Mesendoderm (in vitro differentiated cells): ENCODE data around the gene TVP23C.
A peak's percentile ranks its signal among the peaks of the same experiment; 100 is the strongest.

Source experiments
- DNase-seq: peaks from one replicate; pipeline ENCODE4 v3.0.0; 2013
- H2AK5ac ChIP-seq: 2 replicates; pipeline ENCODE4 v1.6.1; 2013; ENCODE audit warnings: low read length, inconsistent platforms
- H2BK120ac ChIP-seq: 2 replicates; pipeline ENCODE4 v1.6.1; 2013; ENCODE audit warnings: low read depth, mild to moderate bottlenecking, low read length, moderate library complexity, mixed read lengths
- H2BK15ac ChIP-seq: replicated peaks from 2 replicates; pipeline ENCODE4 v1.6.1; 2013; ENCODE audit warnings: low read depth, mild to moderate bottlenecking, moderate library complexity
- H2BK5ac ChIP-seq: 2 replicates; pipeline ENCODE4 v1.6.1; 2013; ENCODE audit warnings: low read length, inconsistent platforms
- H3K18ac ChIP-seq: 2 replicates; pipeline ENCODE4 v1.6.1; 2013; ENCODE audit warnings: mild to moderate bottlenecking, low read length, mixed read lengths
- H3K23ac ChIP-seq: one replicate; pipeline ENCODE4 v1.6.1; 2013; ENCODE audit warnings: low read length
- H3K27ac ChIP-seq: 2 replicates; pipeline ENCODE4 v1.5.1; 2013; ENCODE audit warnings: low read depth, mild to moderate bottlenecking, inconsistent platforms, low read length, moderate library complexity
- H3K27me3 ChIP-seq: 2 replicates; pipeline ENCODE4 v1.6.1; 2013; ENCODE audit warnings: low read length, control low read depth, mild to moderate bottlenecking, inconsistent platforms; ENCODE audit not compliant: insufficient read depth, poor library complexity
- H3K36me3 ChIP-seq: 2 replicates; pipeline ENCODE4 v1.6.1; 2013; ENCODE audit warnings: low read length, inconsistent platforms; ENCODE audit not compliant: control insufficient read depth, insufficient read depth
- H3K4ac ChIP-seq: one replicate; pipeline ENCODE4 v1.6.1; 2013; ENCODE audit warnings: low read depth, mild to moderate bottlenecking, low read length, moderate library complexity
- H3K4me1 ChIP-seq: 2 replicates; pipeline ENCODE4 v1.6.1; 2013; ENCODE audit warnings: low read depth, low read length, inconsistent platforms; ENCODE audit not compliant: control insufficient read depth
- H3K4me2 ChIP-seq: 2 replicates; pipeline ENCODE4 v1.6.1; 2013; ENCODE audit warnings: low read length
- H3K4me3 ChIP-seq: 2 replicates; pipeline ENCODE4 v1.5.1; 2013; ENCODE audit warnings: mild to moderate bottlenecking, low read length
- H3K56ac ChIP-seq: one replicate; pipeline ENCODE4 v1.6.1; 2013; ENCODE audit warnings: low read length
- H3K79me1 ChIP-seq: 2 replicates; pipeline ENCODE4 v1.6.1; 2013; ENCODE audit warnings: low read length, inconsistent platforms
- H3K79me2 ChIP-seq: 2 replicates; pipeline ENCODE4 v1.6.1; 2013; ENCODE audit warnings: mild to moderate bottlenecking, low read length; ENCODE audit not compliant: control insufficient read depth, insufficient read depth
- H3K9ac ChIP-seq: 2 replicates; pipeline ENCODE4 v1.6.1; 2013; ENCODE audit warnings: low read length, inconsistent platforms
- H4K5ac ChIP-seq: one replicate; pipeline ENCODE4 v1.6.1; 2013; ENCODE audit warnings: low read length
- H4K8ac ChIP-seq: one replicate; pipeline ENCODE4 v1.6.1; 2013; ENCODE audit warnings: low read depth, mild to moderate bottlenecking, control low read depth, low read length, moderate library complexity
- WGBS: extraction: QIAGEN DNeasy Blood & Tissue Kit; methylation state at CpG from one replicate; pipeline ENCODE4 v1.1.7; 2013; ENCODE audit warnings: low lambda C conversion rate, missing lambda C conversion rate; ENCODE audit not compliant: insufficient coverage; ENCODE audit errors: extremely low coverage; 5-methylcytosine and 5-hydroxymethylcytosine counted together

The TVP23C gene

GRCh38 chr17:15481481-15481880 is 81.8 kb downstream of the TVP23C start:
- no CpG with 5 or more reads among the region's 6 CpGs for WGBS
- H3K36me3 ChIP-seq = no peaks in the 10 kb centered on the region
- no peak overlapping the region for H3K18ac ChIP-seq

GRCh38 chr17:15480204-15480603 is 83.1 kb downstream of the TVP23C start:
- H3K27ac ChIP-seq = no peak overlapping the region
- H2BK15ac ChIP-seq = no peak overlapping the region
- no peak overlapping the region for H4K5ac ChIP-seq
- H3K56ac ChIP-seq = no peak overlapping the region
- no peaks in the 10 kb centered on the region for H3K36me3 ChIP-seq
- no CpG with 5 or more reads among the region's 6 CpGs for WGBS
- DNase-seq = no peak
- H2AK5ac ChIP-seq = no peak overlapping the region
- H3K4ac ChIP-seq = no peak overlapping the region
- no peak overlapping the region for H2BK120ac ChIP-seq
- no peaks in the 10 kb centered on the region for H3K79me1 ChIP-seq
- H3K4me3 ChIP-seq = no peak overlapping the region
- no peak overlapping the region for H4K8ac ChIP-seq
- H3K27me3 ChIP-seq = no peaks in the 10 kb centered on the region
- H3K9ac ChIP-seq = no peak overlapping the region
- no peak overlapping the region for H3K4me2 ChIP-seq
- H3K23ac ChIP-seq = no peak overlapping the region
- H3K79me2 ChIP-seq = no peaks in the 10 kb centered on the region
- no peak overlapping the region for H2BK5ac ChIP-seq
- no peak overlapping the region for H3K18ac ChIP-seq
- peaks cover 6% of the 10 kb centered on the region for H3K4me1 ChIP-seq

More at GRCh38 chr17:15481481-15481880, 81.8 kb downstream of the TVP23C start:
- no peak overlapping the region for H3K23ac ChIP-seq
- no peak overlapping the region for H3K4me3 ChIP-seq
- H2AK5ac ChIP-seq = no peak overlapping the region
- H3K27ac ChIP-seq = no peak overlapping the region
- no peak overlapping the region for H2BK120ac ChIP-seq
- no peak overlapping the region for H2BK5ac ChIP-seq
- no peak overlapping the region for H3K4ac ChIP-seq
- DNase-seq = no peak
- H3K9ac ChIP-seq = no peak overlapping the region
- no peak overlapping the region for H4K8ac ChIP-seq
- H3K79me1 ChIP-seq = no peaks in the 10 kb centered on the region
- H3K4me1 ChIP-seq = peaks cover 9% of the 10 kb centered on the region
- H4K5ac ChIP-seq = no peak overlapping the region
- no peaks in the 10 kb centered on the region for H3K27me3 ChIP-seq
- no peak overlapping the region for H3K4me2 ChIP-seq
- no peak overlapping the region for H2BK15ac ChIP-seq
- H3K79me2 ChIP-seq = no peaks in the 10 kb centered on the region
- H3K56ac ChIP-seq = no peak overlapping the region

- H3K9ac ChIP-seq = no peak overlapping the region
- H3K4ac ChIP-seq = no peak overlapping the region
- no peak overlapping the region for H2AK5ac ChIP-seq
- no peak overlapping the region for H2BK15ac ChIP-seq
- no peak overlapping the region for H4K8ac ChIP-seq
- H3K23ac ChIP-seq = no peak overlapping the region
- H4K5ac ChIP-seq = no peak overlapping the region
- no peaks in the 10 kb centered on the region for H3K79me1 ChIP-seq
- H3K36me3 ChIP-seq = no peaks in the 10 kb centered on the region
- peaks cover 4% of the 10 kb centered on the region for H3K4me1 ChIP-seq
- DNase-seq = no peak
- H3K18ac ChIP-seq = no peak overlapping the region
- no peak overlapping the region for H3K27ac ChIP-seq
- H3K4me2 ChIP-seq = no peak overlapping the region
- H2BK5ac ChIP-seq = no peak overlapping the region
- H3K27me3 ChIP-seq = no peaks in the 10 kb centered on the region
- H3K4me3 ChIP-seq = no peak overlapping the region
- H3K79me2 ChIP-seq = no peaks in the 10 kb centered on the region
- H3K56ac ChIP-seq = no peak overlapping the region
- H2BK120ac ChIP-seq = no peak overlapping the region
These were observed 83.6 kb downstream of the TVP23C start for GRCh38 chr17:15479703-15480102.

- H3K27ac ChIP-seq = no peak overlapping the region
These were observed 84.4 kb downstream of the TVP23C start for GRCh38 chr17:15478845-15479244.

GRCh38 chr17:15475631-15476354 is 87.5 kb downstream of the TVP23C start:
- Histone ChIP-seq H2BK120ac (no peak overlapping the region), H3K27me3 (no peaks in the 10 kb centered on the region), H3K18ac (no peak overlapping the region), H3K79me2 (no peaks in the 10 kb centered on the region), H3K4me2 (no peak overlapping the region), H2BK15ac (no peak overlapping the region), H3K79me1 (no peaks in the 10 kb centered on the region), H4K8ac (no peak overlapping the region), H3K56ac (no peak overlapping the region), H3K23ac (no peak overlapping the region), H2BK5ac (no peak overlapping the region), H3K36me3 (no peaks in the 10 kb centered on the region), H4K5ac (no peak overlapping the region), H3K4me1 (no peaks in the 10 kb centered on the region), H3K4ac (no peak overlapping the region), H3K4me3 (no peak overlapping the region), H3K27ac (no peak overlapping the region), H3K9ac (no peak overlapping the region), H2AK5ac (no peak overlapping the region)
- no peak for DNase-seq
- no CpG with 5 or more reads among the region's 8 CpGs for WGBS

More at GRCh38 chr17:15478845-15479244, 84.4 kb downstream of the TVP23C start:
- no peaks in the 10 kb centered on the region for H3K79me2 ChIP-seq
- WGBS = no CpG with 5 or more reads among the region's 5 CpGs
- no peak overlapping the region for H3K4me3 ChIP-seq
- H2BK5ac ChIP-seq = no peak overlapping the region
- H2BK15ac ChIP-seq = no peak overlapping the region
- no peak overlapping the region for H3K23ac ChIP-seq
- H3K4me1 ChIP-seq = no peaks in the 10 kb centered on the region
- no peaks in the 10 kb centered on the region for H3K36me3 ChIP-seq
- H3K4ac ChIP-seq = no peak overlapping the region
- H2BK120ac ChIP-seq = no peak overlapping the region
- H3K4me2 ChIP-seq = no peak overlapping the region
- no peaks in the 10 kb centered on the region for H3K27me3 ChIP-seq
- no peak overlapping the region for H4K5ac ChIP-seq
- H2AK5ac ChIP-seq = no peak overlapping the region
- no peak overlapping the region for H3K9ac ChIP-seq
- no peaks in the 10 kb centered on the region for H3K79me1 ChIP-seq
- H4K8ac ChIP-seq = no peak overlapping the region
- H3K56ac ChIP-seq = peak overlapping the region; percentile 27
- DNase-seq = no peak
- no peak overlapping the region for H3K18ac ChIP-seq

- Histone ChIP-seq H3K18ac (peak overlapping the region; percentile 30), H2BK5ac (no peak overlapping the region), H3K27ac (no peak overlapping the region), H4K5ac (no peak overlapping the region), H3K4ac (no peak overlapping the region), H3K4me3 (no peak overlapping the region), H2BK15ac (no peak overlapping the region), H3K79me1 (no peaks in the 10 kb centered on the region), H3K23ac (no peak overlapping the region), H3K4me1 (no peaks in the 10 kb centered on the region), H3K36me3 (no peaks in the 10 kb centered on the region), H3K9ac (no peak overlapping the region), H3K79me2 (no peaks in the 10 kb centered on the region), H3K4me2 (no peak overlapping the region), H4K8ac (no peak overlapping the region), H2BK120ac (no peak overlapping the region), H3K56ac (no peak overlapping the region), H2AK5ac (no peak overlapping the region), H3K27me3 (no peaks in the 10 kb centered on the region)
- DNase-seq = no peak
- no CpG with 5 or more reads among the region's 3 CpGs for WGBS
These were observed 90.4 kb downstream of the TVP23C start for GRCh38 chr17:15472891-15473290.
